ENCODE results near the gene KCNJ13.

GRCh38 chr2:232794981-232795380 lies 18.6 kb upstream of the KCNJ13 start:
- no peak for TF ChIP-seq POLR2A (IDR thresholded peaks at IDR 0.05)
- TF ChIP-seq CTCF (IDR thresholded peaks at IDR 0.05), result no peak
